Medulla oblongata (tissue), 1 donor: ENCODE data around the gene UBR1.
"Not testable (repeated sequence)": the region's sequence is repeated elsewhere in the genome, so short reads cannot be mapped to it uniquely, and the experiment has no call there.

Experiments
- DNase-seq: peaks from one replicate; pipeline ENCODE4 v3.0.0-alpha.2; 2015; ENCODE audit errors: extremely low spot score

UBR1 gene

GRCh38 chr15:42914728-42915497 is 190.9 kb downstream of the UBR1 start:
- peak; percentile 28 for DNase-seq

- no peak for DNase-seq
These were observed 194.7 kb downstream of the UBR1 start for GRCh38 chr15:42911058-42911592.

GRCh38 chr15:42908538-42908937 is 197.3 kb downstream of the UBR1 start:
- no peak for DNase-seq

GRCh38 chr15:42903388-42904324 is 202.2 kb downstream of the UBR1 start:
- DNase-seq, result no peak

GRCh38 chr15:42893911-42894310 is 211.9 kb downstream of the UBR1 start:
- DNase-seq, result not testable (repeated sequence)
